GM23248 (cell line): ENCODE measurements around the gene POPDC3. TPM values are rescaled to one million over a fixed set of nuclear protein-coding genes. Genes with fewer than 3 reads are reported as not detected.

Experiments
- DNase-seq: peaks from one replicate; pipeline ENCODE4 v3.0.0-alpha.2; 2015
- H2AFZ ChIP-seq: fragments of 200-600 bp; sonication (generic); 2 replicates; pipeline ENCODE4 v1.6.1; 2016; ENCODE audit warnings: antibody characterized with exemption
- H3F3A ChIP-seq: fragments of 200-600 bp; sonication (generic); 2 replicates; pipeline ENCODE4 v1.6.1; 2016; ENCODE audit warnings: mild to moderate bottlenecking, antibody characterized with exemption, mixed run types; ENCODE audit not compliant: insufficient read depth
- H3K27ac ChIP-seq: fragments of 200-600 bp; sonication (generic); 2 replicates; pipeline ENCODE4 v1.5.1; 2016; ENCODE audit warnings: mild to moderate bottlenecking
- H3K27me3 ChIP-seq: fragments of 200-600 bp; sonication (generic); replicated peaks from 2 replicates; pipeline ENCODE4 v1.6.1; 2016; ENCODE audit warnings: mild to moderate bottlenecking; ENCODE audit not compliant: insufficient read depth
- H3K36me3 ChIP-seq: fragments of 200-600 bp; sonication (generic); 2 replicates; pipeline ENCODE4 v1.6.1; 2016; ENCODE audit warnings: low read depth, mild to moderate bottlenecking
- H3K4me1 ChIP-seq: fragments of 200-600 bp; sonication (generic); 2 replicates; pipeline ENCODE4 v1.6.1; 2016; ENCODE audit warnings: mild to moderate bottlenecking; ENCODE audit not compliant: insufficient read depth
- H3K4me2 ChIP-seq: fragments of 200-600 bp; sonication (generic); one replicate; pipeline ENCODE4 v1.6.1; 2016; ENCODE audit warnings: mild to moderate bottlenecking; ENCODE audit not compliant: unreplicated experiment
- H3K4me3 ChIP-seq: fragments of 200-600 bp; sonication (generic); 2 replicates; pipeline ENCODE4 v1.5.1; 2016; ENCODE audit warnings: mild to moderate bottlenecking
- H3K79me2 ChIP-seq: fragments of 200-600 bp; sonication (generic); 2 replicates; pipeline ENCODE4 v1.6.1; 2016; ENCODE audit warnings: mild to moderate bottlenecking; ENCODE audit not compliant: insufficient read depth
- H3K9ac ChIP-seq: fragments of 200-600 bp; sonication (generic); 2 replicates; pipeline ENCODE4 v1.6.1; 2016; ENCODE audit warnings: mild to moderate bottlenecking
- H3K9me2 ChIP-seq: fragments of 200-600 bp; sonication (generic); 2 replicates; pipeline ENCODE4 v1.6.1; 2016; ENCODE audit warnings: mixed run types, mild to moderate bottlenecking, moderate library complexity; ENCODE audit not compliant: insufficient read depth
- H3K9me3 ChIP-seq: fragments of 200-600 bp; sonication (generic); one replicate; pipeline ENCODE4 v1.6.1; 2017; ENCODE audit warnings: low read depth
- H4K20me1 ChIP-seq: fragments of 200-600 bp; sonication (generic); 2 replicates; pipeline ENCODE4 v1.6.0; 2016; ENCODE audit not compliant: insufficient read depth
- EZH2 ChIP-seq: fragments of 200-600 bp; sonication (generic); IDR thresholded peaks from 2 replicates; pipeline ENCODE4 v1.6.1; 2018; ENCODE audit warnings: antibody characterized with exemption, mild to moderate bottlenecking; ENCODE audit not compliant: insufficient read depth, poor library complexity, severe bottlenecking
- EZH2phosphoT487 ChIP-seq: fragments of 200-600 bp; sonication (generic); IDR thresholded peaks from 2 replicates; pipeline ENCODE4 v1.6.1; 2018; ENCODE audit warnings: antibody characterized with exemption, moderate library complexity, mild to moderate bottlenecking, low read depth; ENCODE audit not compliant: insufficient read depth
- WGBS, 2 experiments: methylation state at CpG; one replicate each; pipeline ENCODE4 v1.1.6; 2015 to 2017; ENCODE audit warnings: low lambda C conversion rate in 2 of 2, low coverage in 1 of 2; ENCODE audit errors: missing lambda C conversion rate in 2 of 2; 5-methylcytosine and 5-hydroxymethylcytosine counted together
- in situ Hi-C: fragments of 300-500 bp; cut with MboI; formaldehyde crosslinking; loops from 2 replicates; pipeline ENCODE4 v1.15.0; 2020
- polyA plus RNA-seq: library from polyadenylated mRNA; unstranded; fragments of >200 nt; fragmentation: Nextera tagmentation; extraction: Ambion mirVana; gene quantifications from 2 replicates; pipeline ENCODE4 v1.2.1, GENCODE V29; 2016
- total RNA-seq: library from RNA; depleted of rRNA; stranded (reverse); fragments of >200 nt; shearing (Covaris generic); gene quantifications from 2 replicates; pipeline ENCODE4 v1.2.3, GENCODE V29; 2014

POPDC3 gene
- total and polyA plus RNA-seq, 2 experiments from 2014 or later: 45.1 to 46.1 TPM

- Histone ChIP-seq H3K4me2 (no peak overlapping the region), H3K4me3 (no peak overlapping the region), H3K4me1 (no peaks in the 10 kb centered on the region), H3K9me2 (no peaks in the 10 kb centered on the region), H3K27me3 (no peaks in the 10 kb centered on the region), H3F3A (no peaks in the 10 kb centered on the region), H3K9me3 (no peaks in the 10 kb centered on the region), H2AFZ (no peak overlapping the region), H3K36me3 (no peaks in the 10 kb centered on the region; the same call in 1 of the 2 replicates), H4K20me1 (no peaks in the 10 kb centered on the region), H3K79me2 (no peaks in the 10 kb centered on the region), H3K27ac (no peak overlapping the region), H3K9ac (no peak overlapping the region)
- in situ Hi-C loops: loop anchor here (25.0 kb wide), 1 partner anchor 240 kb away; no protein-coding TSS in a partner anchor
- 79 to 80% methylated on average over 6 of the region's 6 CpGs for WGBS, 2 experiments
- TF ChIP-seq EZH2phosphoT487 (no peak), EZH2 (no peak)
- DNase-seq: no peak
These were observed 57.1 kb downstream of the POPDC3 start for GRCh38 chr6:105122717-105123116.

DNA sequence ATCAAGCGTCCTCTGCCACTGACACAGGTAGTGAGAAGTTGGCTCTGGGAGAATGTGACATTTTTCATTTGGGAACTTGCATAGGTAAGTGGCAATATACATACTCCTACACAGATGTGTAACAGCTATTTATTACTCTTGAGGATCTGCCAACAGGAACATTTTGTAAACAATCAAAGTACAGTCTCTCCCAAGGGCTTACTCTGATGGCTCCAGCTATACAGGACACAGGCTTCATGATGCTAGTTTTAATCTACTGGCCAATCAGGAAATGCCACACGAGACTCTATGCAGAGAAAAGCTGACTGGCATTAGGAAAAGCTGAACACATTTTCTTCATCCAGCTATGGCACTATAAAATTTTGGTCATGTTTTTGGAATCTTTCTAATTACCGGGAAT, 57.8 kb downstream of the POPDC3 start:
- H3F3A ChIP-seq: no peaks in the 10 kb centered on the region
- H3K4me1 ChIP-seq: no peaks in the 10 kb centered on the region
- H3K27ac ChIP-seq: no peak overlapping the region
- no peak overlapping the region for H3K4me2 ChIP-seq
- DNase-seq: no peak
- H3K9ac ChIP-seq: no peak overlapping the region
- no peaks in the 10 kb centered on the region for H3K79me2 ChIP-seq
- no peaks in the 10 kb centered on the region; the same call in 1 of the 2 replicates for H3K36me3 ChIP-seq
- no peak overlapping the region for H2AFZ ChIP-seq
- no peaks in the 10 kb centered on the region for H3K27me3 ChIP-seq
- no peaks in the 10 kb centered on the region for H3K9me3 ChIP-seq
- H3K4me3 ChIP-seq: no peak overlapping the region
- H4K20me1 ChIP-seq: no peaks in the 10 kb centered on the region
- in situ Hi-C loops: loop anchor here (25.0 kb wide), 1 partner anchor 240 kb away; no protein-coding TSS in a partner anchor
- H3K9me2 ChIP-seq: no peaks in the 10 kb centered on the region
- TF ChIP-seq EZH2phosphoT487: no peak
- no peak for TF ChIP-seq EZH2
- WGBS, 2 experiments: 97 to 99% methylated on average over 3 of the region's 3 CpGs

DNA sequence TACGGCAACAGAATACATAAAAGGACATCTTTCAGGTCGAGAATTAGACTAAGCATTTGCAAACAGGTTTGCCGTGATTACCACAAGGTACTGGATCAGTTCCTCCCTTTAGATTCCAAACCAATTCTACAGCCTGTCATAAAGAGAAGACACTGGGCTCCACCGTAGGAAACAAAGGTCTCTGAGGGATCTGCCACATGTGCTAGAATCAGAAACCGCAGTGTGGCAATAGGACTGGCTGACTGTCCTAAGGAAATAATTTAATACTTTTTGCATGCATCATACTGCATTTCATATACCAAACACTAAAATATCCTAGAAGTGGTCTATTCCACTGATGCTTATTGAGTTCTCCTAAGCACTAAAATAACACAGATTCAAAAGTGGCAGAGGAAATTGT, 59.2 kb downstream of the POPDC3 start:
- H3F3A ChIP-seq: no peaks in the 10 kb centered on the region

DNA sequence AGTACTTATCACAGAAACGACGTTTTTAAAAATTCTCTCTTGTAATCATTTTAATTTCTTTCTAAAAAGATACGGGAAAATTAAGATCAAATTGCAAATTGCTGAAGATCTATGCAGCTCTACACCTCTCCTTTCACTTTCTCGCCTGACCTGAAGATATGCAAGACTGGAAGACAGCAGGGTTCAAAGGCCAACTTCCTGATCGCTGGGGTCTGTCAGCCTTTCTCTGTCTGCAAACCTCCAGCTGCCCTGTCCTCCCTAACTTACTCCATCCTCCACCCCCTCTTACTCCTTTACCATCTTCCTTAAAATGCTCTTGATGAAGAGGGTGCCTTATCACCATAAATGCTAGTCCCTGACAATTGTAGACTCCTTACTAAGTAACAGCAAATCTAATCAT, 63.7 kb downstream of the POPDC3 start:
- no peak for DNase-seq
- WGBS, 2 experiments: 79 to 82% methylated on average over 5 of the region's 5 CpGs
- H3K4me1 ChIP-seq: no peaks in the 10 kb centered on the region
- no peaks in the 10 kb centered on the region for H3K27me3 ChIP-seq
- H2AFZ ChIP-seq: no peak overlapping the region
- H3F3A ChIP-seq: no peaks in the 10 kb centered on the region
- no peak overlapping the region for H3K9ac ChIP-seq
- no peak overlapping the region for H3K4me2 ChIP-seq
- H3K27ac ChIP-seq: no peak overlapping the region
- H4K20me1 ChIP-seq: no peaks in the 10 kb centered on the region
- no peaks in the 10 kb centered on the region; the same call in 1 of the 2 replicates for H3K36me3 ChIP-seq
- no peaks in the 10 kb centered on the region for H3K9me3 ChIP-seq
- no peaks in the 10 kb centered on the region for H3K9me2 ChIP-seq
- H3K4me3 ChIP-seq: no peak overlapping the region
- TF ChIP-seq EZH2 (no peak), EZH2phosphoT487 (no peak)
- H3K79me2 ChIP-seq: no peaks in the 10 kb centered on the region
- in situ Hi-C loops: loop anchor here (25.0 kb wide), 1 partner anchor 246 kb away; no protein-coding TSS in a partner anchor

More for the DNA sequence above, 59.2 kb downstream of the POPDC3 start:
- no peaks in the 10 kb centered on the region for H3K4me1 ChIP-seq
- no peak overlapping the region for H2AFZ ChIP-seq
- no peak for DNase-seq
- H3K9ac ChIP-seq: no peak overlapping the region
- H3K9me3 ChIP-seq: no peaks in the 10 kb centered on the region
- H3K27ac ChIP-seq: no peak overlapping the region
- no peak overlapping the region for H3K4me2 ChIP-seq
- no peak overlapping the region for H3K4me3 ChIP-seq
- H4K20me1 ChIP-seq: no peaks in the 10 kb centered on the region
- no peaks in the 10 kb centered on the region for H3K9me2 ChIP-seq
- in situ Hi-C loops: loop anchor here (25.0 kb wide), 1 partner anchor 242 kb away; no protein-coding TSS in a partner anchor
- no peaks in the 10 kb centered on the region for H3K79me2 ChIP-seq
- H3K27me3 ChIP-seq: no peaks in the 10 kb centered on the region
- no peaks in the 10 kb centered on the region; the same call in 1 of the 2 replicates for H3K36me3 ChIP-seq
- no peak for TF ChIP-seq EZH2
- no peak for TF ChIP-seq EZH2phosphoT487
- 97% methylated on average over 5 of the region's 5 CpGs for WGBS, 2 experiments
